HG02884 (cell line): ENCODE data around the gene DISC1.

Experiments used
- ATAC-seq: cut with Tn5 transposase; IDR thresholded peaks from one replicate; pipeline ENCODE4 v1.9.1; 2021; ENCODE audit warnings: mild to moderate bottlenecking, moderate library complexity; ENCODE audit not compliant: unreplicated experiment

The DISC1 gene

DNA sequence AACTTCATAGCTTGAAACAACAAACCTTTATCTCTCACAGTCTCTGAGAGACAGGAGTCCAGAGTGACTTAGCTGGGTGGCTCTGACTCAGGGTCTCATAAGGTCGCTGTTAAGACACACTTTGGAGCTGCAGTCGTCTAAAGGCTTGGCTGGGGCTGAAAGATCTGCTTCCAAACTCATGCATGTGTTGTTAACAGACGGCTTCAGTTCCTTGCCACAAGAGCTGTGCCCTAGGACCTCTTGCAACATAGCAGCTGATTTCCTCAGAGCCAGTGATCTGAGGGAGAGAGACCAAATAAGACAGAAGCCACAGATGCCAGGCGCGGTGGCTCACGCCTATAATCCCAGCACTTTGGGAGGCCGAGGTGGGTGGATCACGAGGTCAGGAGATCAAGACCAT lies 176.8 kb downstream of the DISC1 start:
- no peak for ATAC-seq

DNA sequence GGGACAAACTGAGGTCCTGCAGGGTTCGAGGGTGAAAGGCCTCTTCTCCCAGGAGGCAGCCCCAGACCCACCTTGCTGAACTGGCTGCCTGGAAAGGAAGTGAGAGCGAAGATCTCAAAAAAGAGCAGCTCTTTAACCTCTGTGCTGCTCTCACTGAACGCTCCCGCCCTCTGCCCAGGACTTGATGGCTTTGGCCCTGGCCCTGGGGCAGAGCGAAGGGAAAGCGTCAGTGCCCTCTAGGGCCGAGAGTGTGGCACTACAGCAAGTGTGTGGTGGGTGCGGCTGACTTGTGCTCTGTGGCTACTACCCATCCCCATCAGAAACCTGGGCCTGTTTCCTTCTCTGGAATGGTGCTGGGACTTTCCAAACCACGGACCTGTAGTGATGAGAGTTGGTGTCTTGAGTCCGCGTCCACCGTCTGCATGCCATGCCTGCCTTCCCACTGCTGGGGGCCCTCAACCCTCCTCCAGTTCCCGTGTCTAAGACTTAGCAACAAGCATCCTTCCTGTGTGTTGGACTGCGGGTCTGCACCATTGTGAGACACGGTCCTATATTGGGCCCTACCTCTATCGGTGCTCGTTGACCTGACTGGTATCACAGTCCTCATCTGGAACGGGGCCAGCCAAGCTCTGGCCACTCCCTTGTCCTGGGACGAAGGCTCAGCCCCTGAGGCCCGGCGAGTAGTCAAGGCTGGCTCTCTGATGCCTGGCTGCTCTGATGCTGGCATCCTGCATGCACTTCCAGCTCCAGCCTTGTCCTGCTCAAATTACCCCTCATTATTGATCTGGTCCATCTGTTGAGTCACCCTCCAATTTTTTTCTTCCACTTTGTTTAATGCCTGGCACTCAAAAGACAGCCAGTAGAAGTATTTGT lies 180.3 kb downstream of the DISC1 start:
- peak; percentile 89 for ATAC-seq

DNA sequence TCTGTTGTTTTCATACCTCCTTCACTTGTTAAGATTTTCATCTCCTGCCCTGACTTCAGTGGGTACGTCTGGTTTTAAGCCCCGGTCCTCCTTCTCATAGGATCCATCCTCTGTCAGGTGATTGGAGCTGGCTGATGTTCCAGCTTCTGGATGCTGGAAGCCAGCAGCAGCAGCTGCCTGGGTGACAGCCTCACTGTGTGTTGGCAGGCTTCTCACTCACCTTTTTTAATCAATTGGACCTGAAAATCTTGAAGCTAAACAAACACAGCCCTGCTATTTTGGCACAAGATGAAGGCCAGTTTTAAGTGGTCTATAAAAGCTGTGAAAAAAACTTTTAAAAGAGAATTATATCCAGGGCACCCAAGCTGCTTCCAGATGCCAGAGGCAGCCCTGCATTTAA lies 181.0 kb downstream of the DISC1 start:
- ATAC-seq = no peak

DNA sequence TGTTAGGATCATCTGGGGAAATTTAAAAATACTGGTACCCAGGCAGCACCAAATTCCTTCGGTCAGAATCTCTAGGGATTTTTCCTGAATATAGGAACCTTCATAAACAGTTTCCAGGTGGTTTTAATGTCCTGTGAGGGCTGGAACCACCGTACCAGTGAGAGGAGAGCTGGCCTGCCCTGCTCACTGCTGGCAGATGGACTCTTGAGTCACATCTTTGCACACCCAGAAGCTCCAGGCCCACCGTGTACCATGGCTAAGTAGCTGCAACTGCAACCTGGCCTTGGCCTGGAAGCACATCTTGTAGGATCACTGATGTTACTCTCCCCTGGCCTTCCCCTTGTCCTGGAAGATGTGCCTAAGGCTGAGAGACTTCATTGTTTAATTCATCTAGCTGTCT lies 181.5 kb downstream of the DISC1 start:
- ATAC-seq = no peak

DNA sequence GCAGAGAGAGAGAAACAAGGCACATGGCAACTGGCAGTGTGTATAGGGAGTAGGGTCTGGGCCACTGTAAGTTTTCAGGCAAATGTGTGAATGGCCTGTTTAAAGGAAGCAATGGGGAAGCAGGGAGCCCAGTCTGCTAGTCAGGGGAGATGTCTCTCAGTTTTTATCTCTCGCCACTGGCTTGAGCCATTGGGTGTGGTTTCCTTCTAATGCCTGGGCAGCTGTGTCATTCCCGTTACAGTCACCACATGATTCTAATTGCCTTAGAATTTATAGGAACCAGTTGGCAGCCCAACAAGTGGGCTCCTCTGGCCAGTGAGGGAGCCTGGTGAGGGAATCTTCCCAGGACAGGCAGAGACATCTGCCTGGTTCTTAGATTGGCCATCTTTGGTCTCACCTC lies 182.4 kb downstream of the DISC1 start:
- ATAC-seq = no peak

DNA sequence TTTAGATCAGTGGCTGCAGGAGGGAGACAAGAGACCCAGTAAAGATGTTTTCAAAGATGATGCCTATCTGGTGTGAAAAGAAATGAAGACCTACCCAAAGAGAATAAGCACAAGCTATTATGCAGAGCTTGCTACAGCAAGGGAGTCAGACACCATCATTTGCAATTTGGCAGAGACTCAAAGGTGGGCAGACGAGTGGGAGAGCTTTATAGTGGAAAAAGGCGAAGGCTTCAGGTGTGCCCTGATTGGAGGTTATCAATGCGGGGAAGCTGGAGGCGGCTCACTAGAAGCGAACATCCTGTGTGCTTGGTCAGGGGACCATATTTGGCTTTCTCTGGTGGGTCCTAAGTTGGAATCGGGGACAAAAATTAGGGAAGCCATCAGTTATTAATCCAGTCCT lies 183.8 kb downstream of the DISC1 start:
- ATAC-seq = no peak

DNA sequence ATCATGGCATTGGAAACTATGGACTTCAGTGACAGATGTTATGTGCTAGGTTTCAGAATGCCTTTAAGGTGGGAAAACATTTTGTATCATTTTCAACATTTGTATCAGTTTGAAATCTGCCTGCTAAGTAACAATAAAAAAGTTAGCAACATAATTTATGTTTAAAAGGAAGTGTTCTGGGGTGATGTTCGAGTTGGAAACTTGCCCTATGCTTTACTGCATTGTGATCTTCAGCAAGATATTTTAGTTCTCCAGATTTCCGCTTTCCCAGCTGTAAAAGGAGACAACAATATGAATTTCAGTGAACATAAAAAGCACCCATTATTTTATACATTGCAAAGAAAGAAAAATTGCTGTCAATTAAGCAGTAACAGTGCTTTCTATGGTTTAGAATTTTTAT lies 187.4 kb downstream of the DISC1 start:
- no peak for ATAC-seq

DNA sequence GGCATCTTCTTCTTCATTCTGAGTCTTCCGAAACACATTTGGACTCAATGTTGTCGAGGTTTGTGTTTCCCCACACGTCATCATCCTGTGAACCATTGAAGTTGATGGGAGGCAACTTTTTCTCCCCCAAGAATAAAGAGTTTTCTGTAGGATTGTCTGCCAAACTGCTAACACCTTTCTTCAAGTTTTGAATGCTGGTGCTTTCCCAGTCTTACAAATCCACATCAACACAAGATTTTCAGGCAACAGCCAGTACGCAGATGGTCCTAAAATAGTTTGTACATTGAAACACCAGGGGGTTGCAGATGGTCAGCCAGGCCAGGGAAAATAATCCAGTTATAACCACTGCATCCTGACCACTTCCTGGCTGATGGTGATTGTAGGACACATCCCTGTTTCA lies 187.9 kb downstream of the DISC1 start:
- no peak for ATAC-seq

DNA sequence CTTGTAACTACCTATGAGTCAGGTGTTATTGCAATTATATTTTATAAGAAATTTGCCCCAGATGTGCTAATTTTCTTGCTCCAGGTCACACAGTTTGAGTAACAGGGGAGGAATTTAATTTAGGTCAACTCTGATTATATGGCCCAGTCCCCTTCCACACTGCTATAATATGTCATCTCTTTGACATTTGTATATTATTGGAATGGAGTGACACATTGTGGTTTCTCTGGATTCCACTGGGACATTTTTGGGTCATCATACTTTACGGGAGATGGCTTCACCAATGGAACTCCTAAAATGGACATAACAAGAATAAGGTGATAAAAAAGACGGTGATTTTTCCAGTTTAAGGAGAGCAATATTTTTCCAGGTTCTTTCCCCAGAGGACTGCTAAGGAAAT lies 191.2 kb downstream of the DISC1 start:
- ATAC-seq = no peak

DNA sequence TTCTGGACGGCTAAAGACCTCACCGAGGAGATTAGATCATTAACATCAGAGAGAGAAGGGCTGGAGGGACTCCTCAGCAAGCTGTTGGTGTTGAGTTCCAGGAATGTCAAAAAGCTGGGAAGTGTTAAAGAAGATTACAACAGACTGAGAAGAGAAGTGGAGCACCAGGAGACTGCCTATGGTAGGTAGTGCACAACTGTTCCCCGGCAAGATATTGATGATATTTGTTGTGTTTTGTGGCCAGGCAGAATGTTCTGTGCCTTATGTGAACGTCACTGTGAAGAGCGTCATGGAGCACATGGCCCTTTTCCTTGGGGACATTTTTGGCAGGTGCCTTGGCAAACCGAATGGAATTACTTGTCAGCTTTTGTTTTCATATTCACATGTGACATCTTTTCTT lies 191.7 kb downstream of the DISC1 start:
- ATAC-seq = no peak

DNA sequence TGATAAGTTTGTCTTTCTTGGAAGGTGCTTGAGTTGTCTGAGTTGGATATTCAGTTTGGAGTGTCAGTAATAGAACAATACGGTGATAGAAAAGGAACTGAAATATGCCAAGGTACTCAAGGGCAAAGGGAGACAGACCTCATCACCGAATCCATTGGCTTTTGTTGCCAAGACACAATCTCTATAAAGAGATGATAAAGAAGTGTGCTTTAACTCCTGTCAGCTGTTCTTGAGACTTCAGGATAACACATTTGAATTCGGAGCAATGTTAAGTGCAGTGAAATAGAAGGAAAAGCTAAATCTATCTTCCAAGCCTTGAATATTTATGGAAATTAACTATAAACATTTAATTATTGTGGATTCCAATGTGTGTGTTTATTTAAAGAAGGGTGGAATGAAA lies 194.7 kb downstream of the DISC1 start:
- ATAC-seq = no peak

DNA sequence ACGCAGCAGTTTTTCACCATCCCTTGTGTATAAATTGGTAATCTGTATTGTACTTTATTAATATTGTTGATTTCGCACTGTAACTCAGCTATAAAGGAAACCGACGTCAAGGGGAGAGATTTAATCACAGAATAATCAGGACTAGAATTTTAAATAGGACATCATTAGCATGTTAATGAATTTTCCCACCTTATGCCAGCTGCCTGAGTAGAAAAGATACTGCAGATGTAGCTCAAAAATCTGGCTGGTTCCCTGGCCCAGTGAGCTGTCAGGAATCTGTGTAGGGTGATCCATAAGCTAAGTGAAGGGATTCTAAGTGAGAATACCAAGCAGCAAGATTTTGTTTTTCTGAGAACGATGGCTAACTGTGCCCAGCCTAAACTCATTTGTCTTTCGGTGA lies 195.5 kb downstream of the DISC1 start:
- no peak for ATAC-seq

DNA sequence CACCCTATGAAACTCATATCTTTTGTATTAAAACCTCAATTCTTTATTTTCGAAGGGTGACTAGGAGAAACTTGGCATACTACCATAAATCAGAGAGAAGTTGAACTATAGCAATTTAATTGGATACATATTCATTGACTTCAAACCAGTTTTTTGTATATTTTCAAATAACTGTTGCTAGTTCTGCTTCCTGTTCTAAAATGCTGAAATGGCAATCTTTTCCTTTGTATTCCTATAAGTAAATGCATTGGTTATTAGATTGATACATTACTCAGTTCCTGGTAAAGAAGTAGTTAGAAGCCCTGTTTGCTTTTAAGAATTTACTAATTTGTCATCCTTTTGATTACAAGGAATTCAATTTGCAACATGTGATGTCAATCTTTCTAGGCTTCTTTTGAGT lies 200.0 kb downstream of the DISC1 start:
- ATAC-seq = no peak

DNA sequence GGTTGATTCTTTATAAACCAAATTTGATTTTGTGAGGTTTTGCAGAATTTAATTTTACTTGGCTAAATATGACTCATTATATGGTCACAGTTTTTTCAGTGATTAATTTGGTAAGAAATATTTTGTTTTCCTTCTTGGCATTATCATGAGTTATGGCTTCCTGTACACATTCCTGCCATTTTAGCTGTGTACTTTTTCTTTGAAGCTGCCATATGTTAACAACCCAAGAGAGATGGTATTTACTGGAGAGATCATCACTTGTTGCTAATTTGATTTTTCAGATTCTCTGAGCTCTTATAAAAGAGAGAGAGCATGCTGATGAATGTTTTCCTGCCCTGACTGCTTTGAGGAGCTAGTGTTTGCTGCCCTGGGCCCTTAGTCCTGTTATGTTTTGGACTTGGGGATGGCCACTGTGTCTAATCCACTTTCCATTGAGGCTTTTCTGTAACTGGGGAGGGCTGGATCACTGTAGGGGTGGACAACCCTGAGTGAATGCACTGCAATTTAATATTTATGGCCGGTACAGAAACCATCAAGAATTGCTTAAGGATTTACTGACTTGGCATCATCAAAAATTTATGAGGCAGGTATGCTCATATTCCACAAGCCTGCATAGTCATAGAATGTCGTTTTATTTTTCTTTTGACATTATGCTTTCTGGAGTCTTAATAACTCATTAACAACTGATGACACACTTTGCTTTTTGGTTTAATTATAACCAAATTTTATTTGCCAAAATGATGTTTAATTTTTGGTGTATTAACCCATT lies 200.9 kb downstream of the DISC1 start:
- ATAC-seq = no peak

DNA sequence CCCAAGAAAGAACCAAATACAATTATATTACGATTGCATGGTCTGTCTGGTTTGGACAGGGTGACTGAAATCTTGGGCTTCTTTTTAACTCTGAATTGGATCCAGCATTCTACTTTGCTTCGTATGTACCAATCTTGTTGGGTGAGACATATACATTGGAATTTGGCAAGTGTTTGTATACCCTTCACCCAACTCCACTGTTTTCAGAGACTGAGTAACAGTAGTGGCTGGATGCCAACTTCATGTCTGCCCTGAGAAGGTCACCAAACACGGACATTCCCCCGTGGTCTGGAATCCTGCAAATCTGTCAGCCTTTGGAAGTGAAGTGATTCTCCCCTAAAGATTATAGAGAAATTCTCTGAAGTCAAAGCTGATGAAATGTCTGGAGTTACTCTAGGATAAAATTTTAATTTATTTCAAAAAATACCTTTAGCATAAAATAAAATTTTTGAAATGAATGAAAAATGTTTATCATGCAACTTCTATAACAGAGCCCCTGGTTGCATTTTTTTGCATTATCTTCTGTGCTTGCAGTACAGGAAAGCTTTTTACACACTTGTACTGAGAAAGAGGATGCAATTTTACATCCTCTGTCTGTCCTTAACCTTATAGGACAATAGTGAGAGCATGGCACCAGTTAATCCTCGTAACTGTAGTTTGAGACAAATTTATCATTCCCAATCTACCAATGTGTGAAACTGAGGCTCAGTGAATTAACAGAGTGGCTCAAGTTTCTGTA lies 201.8 kb downstream of the DISC1 start:
- no peak for ATAC-seq

DNA sequence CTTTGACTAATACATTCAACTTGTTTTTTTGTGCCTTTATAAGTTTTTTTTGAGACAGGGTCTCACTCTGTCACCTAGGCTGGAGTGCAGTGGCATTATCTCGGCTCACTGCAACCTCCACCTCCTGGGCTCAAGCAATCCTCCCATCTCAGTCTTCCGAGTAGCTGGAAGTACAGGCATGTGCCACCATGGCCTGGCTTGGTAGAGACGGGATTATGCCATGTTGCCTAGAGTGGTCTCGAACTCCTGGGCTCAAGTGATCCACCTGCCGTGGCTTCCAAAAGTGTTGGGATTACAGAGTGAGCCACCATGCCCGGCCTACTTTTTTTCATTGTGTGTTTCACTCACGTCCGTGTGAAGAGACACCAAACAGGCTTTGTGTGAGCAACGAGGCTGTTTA lies 202.7 kb downstream of the DISC1 start:
- no peak for ATAC-seq

DNA sequence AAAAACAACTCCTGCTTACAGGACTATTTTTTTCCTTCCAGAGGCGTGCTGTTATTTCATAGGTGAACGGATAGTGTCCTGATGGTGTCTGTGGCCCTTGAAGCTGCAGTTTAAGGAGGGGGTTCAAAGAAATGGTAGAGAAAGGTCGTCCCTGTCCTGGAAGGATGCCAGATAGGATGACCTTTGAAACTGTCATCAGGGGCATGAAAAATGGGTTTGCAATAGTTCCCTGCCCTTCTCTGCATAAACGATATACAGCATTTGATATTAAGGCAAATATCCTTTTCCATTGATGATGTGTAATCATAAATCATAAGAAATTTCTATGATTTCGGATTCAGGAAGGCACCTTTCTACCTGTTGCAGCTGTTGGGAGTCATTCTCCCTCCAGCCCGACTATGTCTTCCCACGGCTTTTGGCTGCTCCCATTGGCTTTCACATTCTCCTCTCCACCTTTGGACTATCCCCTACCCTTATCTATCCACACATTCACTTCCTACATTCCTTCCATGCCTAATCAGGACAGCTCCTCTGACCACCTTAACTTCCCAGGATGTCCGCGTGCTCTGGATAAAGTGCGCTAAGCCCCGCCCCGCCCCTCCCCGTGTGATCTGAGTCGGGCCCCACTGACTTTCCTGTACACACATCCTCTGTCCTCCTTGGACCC lies 209.8 kb downstream of the DISC1 start:
- no peak for ATAC-seq

DNA sequence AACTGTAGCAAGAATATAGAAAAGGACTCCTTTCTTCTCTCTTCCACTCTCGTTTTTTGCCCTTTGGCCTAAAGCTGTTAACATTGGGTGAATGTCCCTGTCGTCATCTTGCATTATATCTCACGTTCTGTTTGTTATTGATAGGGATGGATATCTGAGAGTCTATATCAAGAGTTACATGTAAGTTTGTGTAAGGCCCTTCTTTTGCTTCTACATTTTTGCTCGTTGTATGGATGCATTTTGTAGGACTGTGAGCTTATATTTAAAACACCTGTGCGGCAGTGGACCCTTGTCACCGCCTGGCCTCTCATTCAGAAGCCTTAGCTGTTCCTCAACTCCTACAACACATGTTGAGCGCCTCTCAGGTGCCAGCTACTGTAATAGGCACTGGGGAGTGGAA lies 211.9 kb downstream of the DISC1 start:
- ATAC-seq = no peak

DNA sequence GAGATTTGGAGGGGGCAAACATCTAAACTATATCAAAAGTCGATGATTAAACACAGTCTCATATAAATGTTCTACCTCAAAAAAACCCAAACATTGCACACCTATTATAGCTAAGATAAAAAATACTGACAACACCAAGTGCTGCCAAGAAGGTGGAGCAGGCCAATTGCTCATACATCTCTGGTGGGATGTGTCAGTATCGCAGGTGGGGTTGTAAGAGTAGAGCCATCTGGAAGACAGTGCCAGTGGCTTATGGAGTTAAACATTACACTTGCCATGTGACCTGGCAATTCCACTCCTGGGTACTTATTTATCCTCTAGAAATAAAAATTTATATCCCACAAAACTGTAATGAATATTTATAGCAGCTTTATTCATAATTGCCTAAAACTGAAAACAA lies 213.4 kb downstream of the DISC1 start:
- ATAC-seq = no peak

DNA sequence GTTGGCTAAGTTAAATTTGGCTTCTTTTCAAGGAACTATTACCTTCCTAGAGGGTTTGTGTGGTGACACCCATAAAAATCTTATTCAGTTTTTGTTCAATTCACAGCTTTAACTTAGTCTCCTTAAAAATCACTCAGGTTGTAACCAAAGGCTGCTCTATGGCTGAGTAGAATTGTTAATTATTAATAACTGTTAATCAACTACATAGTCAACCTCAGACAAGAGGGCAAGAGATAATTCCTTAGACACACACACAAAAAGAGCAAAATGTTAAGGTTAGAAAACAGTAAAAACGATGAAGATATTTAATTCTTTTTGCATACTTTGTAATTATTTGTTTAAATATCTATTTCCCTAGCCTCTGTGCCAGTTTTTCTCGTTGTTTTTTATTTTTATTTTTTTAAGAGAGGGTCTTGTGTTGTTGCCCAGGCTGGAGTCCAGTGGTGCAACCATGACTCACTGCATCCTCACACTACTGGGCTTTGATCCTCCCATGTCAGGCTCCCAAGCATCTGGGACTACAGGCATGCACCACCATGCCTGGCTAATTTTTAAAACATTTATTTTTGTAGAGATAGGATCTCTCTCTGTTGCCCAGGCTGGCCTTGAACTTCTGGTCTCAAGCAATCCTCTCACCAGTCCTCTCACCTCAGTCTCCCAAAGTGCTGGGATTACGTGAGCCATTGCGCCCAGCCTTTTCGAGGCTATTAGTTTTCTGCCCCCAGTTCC lies 215.2 kb downstream of the DISC1 start:
- ATAC-seq = no peak
